Measurements from ENCODE around the gene FGFR1OP2. TPM values are rescaled to one million over a fixed set of nuclear protein-coding genes. Genes with fewer than 3 reads are reported as not detected.

The FGFR1OP2 gene
- total RNA-seq, 4 donors from 2014 or later: 13.7 to 85.4 (median 43.9) TPM

DNA sequence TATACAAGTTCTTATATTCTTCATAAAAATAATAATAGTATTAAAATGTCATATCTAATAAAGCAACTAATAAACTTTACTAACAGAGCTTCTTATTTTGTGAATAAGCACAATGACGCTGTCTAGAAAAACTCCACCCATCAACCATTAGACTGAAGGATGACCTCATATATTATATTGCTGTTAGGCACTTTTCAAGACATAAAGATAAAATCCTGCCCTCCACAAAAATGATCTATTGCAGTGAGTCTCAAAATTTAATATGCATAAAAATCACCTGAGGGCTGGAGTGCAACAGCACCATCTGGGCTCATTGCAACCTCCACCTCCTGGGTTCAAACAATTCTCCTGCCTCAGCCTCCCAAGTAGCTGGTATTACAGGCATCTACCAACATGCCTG, 55.8 kb downstream of the FGFR1OP2 start:
- peaks cover 0 to 23% (median 11%) of the 10 kb centered on the region in 4 donors for H3K36me3 ChIP-seq
- intact Hi-C loops (cut with DNase I; ENCODE audit: low total_unique reads): no loop called here
- in situ Hi-C loops (cut with MboI; ENCODE audit: low pct_ligation_motif_present in 1 of 4, low pct_unique_long_range_greater_than_20kb in 1 of 4, low sequenced_read_pairs in 3 of 4): no loop called here

DNA sequence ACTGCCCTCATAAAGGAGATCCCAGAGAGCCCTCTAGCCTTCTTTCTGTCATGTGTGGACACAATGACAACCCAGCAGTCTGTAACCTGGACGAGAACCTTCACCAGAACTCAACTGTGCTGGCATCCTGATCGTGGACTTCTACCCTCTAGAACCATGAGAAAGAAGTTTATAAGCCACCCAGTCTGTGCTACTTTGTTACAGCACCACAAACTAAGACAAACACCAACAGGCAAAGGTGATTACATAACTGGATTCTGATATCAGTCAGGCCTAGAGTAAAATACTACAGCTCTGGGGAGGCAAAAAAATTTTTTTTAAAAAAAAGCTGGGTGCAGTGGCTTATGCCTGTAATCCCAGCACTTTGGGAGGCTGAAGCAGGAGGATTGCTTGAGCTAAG, 57.4 kb downstream of the FGFR1OP2 start:
- TF ChIP-seq POLR2A (IDR thresholded peaks at IDR 0.05) (no peak), EP300 (IDR thresholded peaks at IDR 0.05; ENCODE audit: low read depth) (no peak), POLR2AphosphoS5 (IDR thresholded peaks at IDR 0.05) (no peak)
- TF ChIP-seq, protein P1, sequence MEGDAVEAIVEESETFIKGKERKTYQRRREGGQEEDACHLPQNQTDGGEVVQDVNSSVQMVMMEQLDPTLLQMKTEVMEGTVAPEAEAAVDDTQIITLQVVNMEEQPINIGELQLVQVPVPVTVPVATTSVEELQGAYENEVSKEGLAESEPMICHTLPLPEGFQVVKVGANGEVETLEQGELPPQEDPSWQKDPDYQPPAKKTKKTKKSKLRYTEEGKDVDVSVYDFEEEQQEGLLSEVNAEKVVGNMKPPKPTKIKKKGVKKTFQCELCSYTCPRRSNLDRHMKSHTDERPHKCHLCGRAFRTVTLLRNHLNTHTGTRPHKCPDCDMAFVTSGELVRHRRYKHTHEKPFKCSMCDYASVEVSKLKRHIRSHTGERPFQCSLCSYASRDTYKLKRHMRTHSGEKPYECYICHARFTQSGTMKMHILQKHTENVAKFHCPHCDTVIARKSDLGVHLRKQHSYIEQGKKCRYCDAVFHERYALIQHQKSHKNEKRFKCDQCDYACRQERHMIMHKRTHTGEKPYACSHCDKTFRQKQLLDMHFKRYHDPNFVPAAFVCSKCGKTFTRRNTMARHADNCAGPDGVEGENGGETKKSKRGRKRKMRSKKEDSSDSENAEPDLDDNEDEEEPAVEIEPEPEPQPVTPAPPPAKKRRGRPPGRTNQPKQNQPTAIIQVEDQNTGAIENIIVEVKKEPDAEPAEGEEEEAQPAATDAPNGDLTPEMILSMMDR (IDR thresholded peaks at IDR 0.05): no peak
- peaks cover 0 to 21% (median 9%) of the 10 kb centered on the region in 4 donors for H3K36me3 ChIP-seq
- H3K4me1 ChIP-seq: no peaks in the 10 kb centered on the region
- DNase-seq: no peak
- WGBS, 2 donors (ENCODE audit: low coverage in 1 of 2): 90% methylated on average over 2 of the region's 2 CpGs; no CpG with 5 or more reads in 1 of the 2 donors
- in situ Hi-C loops (cut with MboI; ENCODE audit: low pct_ligation_motif_present in 1 of 4, low pct_unique_long_range_greater_than_20kb in 1 of 4, low sequenced_read_pairs in 3 of 4): no loop called here
- H3K9me3 ChIP-seq: no peaks in the 10 kb centered on the region
- intact Hi-C loops (cut with DNase I; ENCODE audit: low total_unique reads): no loop called here
- no peak overlapping the region for H3K4me3 ChIP-seq
- no peaks in the 10 kb centered on the region for H3K27me3 ChIP-seq
- no peak overlapping the region for H3K27ac ChIP-seq

More for the DNA sequence above, 55.8 kb downstream of the FGFR1OP2 start:
- Histone ChIP-seq H3K27me3 (no peaks in the 10 kb centered on the region), H3K9me3 (no peaks in the 10 kb centered on the region), H3K27ac (no peak overlapping the region), H3K4me1 (no peaks in the 10 kb centered on the region), H3K4me3 (no peak overlapping the region)
- WGBS, 2 donors (ENCODE audit: low coverage in 1 of 2): 67 to 93% methylated on average over 1 of the region's 1 CpG
- no peak for DNase-seq
- TF ChIP-seq POLR2A (IDR thresholded peaks at IDR 0.05) (no peak), POLR2AphosphoS5 (IDR thresholded peaks at IDR 0.05) (no peak), EP300 (IDR thresholded peaks at IDR 0.05; ENCODE audit: low read depth) (no peak)
- TF ChIP-seq, protein P1 (IDR thresholded peaks at IDR 0.05): no peak

DNA sequence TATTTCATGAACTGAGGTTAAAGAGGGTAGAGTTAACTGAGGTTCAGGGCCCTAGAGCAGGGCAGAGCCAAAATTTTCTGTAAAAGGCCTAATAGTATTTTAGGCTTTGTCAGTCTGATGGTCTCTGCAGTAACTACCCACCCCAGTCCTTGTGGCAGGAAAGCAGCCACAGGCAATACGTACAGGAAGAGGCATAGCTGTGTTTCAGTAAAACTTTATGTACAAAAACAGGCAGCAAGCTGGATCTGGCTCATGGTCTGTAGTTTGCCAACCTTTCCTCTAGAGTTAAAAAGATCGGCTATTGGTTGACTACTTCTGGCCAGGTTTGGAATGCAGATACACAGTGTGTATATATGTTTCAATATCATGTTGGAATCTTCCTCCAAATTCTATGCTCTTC, 58.7 kb downstream of the FGFR1OP2 start:
- no peak overlapping the region for H3K4me3 ChIP-seq
- DNase-seq: no peak
- in situ Hi-C loops (cut with MboI; ENCODE audit: low pct_ligation_motif_present in 1 of 4, low pct_unique_long_range_greater_than_20kb in 1 of 4, low sequenced_read_pairs in 3 of 4) (no loop called here), intact Hi-C loops (cut with DNase I; ENCODE audit: low total_unique reads) (no loop called here)
- H3K27ac ChIP-seq: no peak overlapping the region
- H3K4me1 ChIP-seq: peaks cover 0 to 6% (median 0%) of the 10 kb centered on the region in 4 donors
- H3K27me3 ChIP-seq: no peaks in the 10 kb centered on the region
- WGBS, 2 donors (ENCODE audit: low coverage in 1 of 2): 75 to 98% methylated on average over 1 to 2 of the region's 2 CpGs
- TF ChIP-seq EP300 (IDR thresholded peaks at IDR 0.05; ENCODE audit: low read depth) (no peak), POLR2A (IDR thresholded peaks at IDR 0.05) (no peak), POLR2AphosphoS5 (IDR thresholded peaks at IDR 0.05) (no peak)
- TF ChIP-seq, protein P1 (IDR thresholded peaks at IDR 0.05): no peak
- H3K9me3 ChIP-seq: no peaks in the 10 kb centered on the region
- peaks cover 0 to 19% (median 9%) of the 10 kb centered on the region in 4 donors for H3K36me3 ChIP-seq

DNA sequence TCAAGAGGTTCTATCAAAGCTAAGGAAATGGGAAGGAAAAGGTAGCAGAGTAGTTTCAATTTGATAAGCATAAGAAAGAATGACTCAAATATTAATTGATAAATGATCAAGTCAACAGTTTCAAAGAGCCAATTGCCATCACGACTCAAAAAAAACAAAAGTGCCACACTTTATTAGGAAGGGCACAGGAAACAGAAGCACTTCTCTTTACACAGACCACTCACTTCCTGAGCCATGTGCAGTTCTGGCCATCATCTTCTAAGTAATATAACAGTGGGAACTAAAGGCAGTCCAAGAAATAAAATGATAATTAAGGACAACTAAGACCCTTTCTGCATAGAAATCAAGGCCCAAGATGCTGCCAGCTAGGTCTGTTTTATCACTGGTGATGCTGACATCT, 62.7 kb downstream of the FGFR1OP2 start:
- Histone ChIP-seq H3K9me3 (no peaks in the 10 kb centered on the region), H3K27ac (no peak overlapping the region), H3K27me3 (no peaks in the 10 kb centered on the region), H3K36me3 (peaks cover 0 to 4% (median 2%) of the 10 kb centered on the region in 4 donors), H3K4me1 (peaks cover 0 to 13% (median 3%) of the 10 kb centered on the region in 4 donors), H3K4me3 (no peak overlapping the region)
- in situ Hi-C loops (cut with MboI; ENCODE audit: low pct_ligation_motif_present in 1 of 4, low pct_unique_long_range_greater_than_20kb in 1 of 4, low sequenced_read_pairs in 3 of 4) (loop anchor here in 2 of 4 donors (25.0 kb wide), 1 partner anchor 164 kb away; the partner anchor contains the start of gene ITPR2 (in 2 of the 2)), intact Hi-C loops (cut with DNase I; ENCODE audit: low total_unique reads) (no loop called here)
- WGBS, 2 donors (ENCODE audit: low coverage in 1 of 2): 53% methylated on average over 1 of the region's 1 CpG; no CpG with 5 or more reads in 1 of the 2 donors
- TF ChIP-seq POLR2AphosphoS5 (IDR thresholded peaks at IDR 0.05) (no peak), POLR2A (IDR thresholded peaks at IDR 0.05) (no peak), EP300 (IDR thresholded peaks at IDR 0.05; ENCODE audit: low read depth) (no peak)
- TF ChIP-seq, protein P1 (IDR thresholded peaks at IDR 0.05): no peak
- no peak for DNase-seq

Measured in transverse colon (tissue), 4 donors.